HG03520 (cell line): Measurements from ENCODE around the gene PDGFRB.

Experiments used
- ATAC-seq: cut with Tn5 transposase; IDR thresholded peaks from one replicate; pipeline ENCODE4 v1.9.1; 2021; ENCODE audit warnings: mild to moderate bottlenecking, moderate library complexity; ENCODE audit not compliant: unreplicated experiment

The PDGFRB gene

DNA sequence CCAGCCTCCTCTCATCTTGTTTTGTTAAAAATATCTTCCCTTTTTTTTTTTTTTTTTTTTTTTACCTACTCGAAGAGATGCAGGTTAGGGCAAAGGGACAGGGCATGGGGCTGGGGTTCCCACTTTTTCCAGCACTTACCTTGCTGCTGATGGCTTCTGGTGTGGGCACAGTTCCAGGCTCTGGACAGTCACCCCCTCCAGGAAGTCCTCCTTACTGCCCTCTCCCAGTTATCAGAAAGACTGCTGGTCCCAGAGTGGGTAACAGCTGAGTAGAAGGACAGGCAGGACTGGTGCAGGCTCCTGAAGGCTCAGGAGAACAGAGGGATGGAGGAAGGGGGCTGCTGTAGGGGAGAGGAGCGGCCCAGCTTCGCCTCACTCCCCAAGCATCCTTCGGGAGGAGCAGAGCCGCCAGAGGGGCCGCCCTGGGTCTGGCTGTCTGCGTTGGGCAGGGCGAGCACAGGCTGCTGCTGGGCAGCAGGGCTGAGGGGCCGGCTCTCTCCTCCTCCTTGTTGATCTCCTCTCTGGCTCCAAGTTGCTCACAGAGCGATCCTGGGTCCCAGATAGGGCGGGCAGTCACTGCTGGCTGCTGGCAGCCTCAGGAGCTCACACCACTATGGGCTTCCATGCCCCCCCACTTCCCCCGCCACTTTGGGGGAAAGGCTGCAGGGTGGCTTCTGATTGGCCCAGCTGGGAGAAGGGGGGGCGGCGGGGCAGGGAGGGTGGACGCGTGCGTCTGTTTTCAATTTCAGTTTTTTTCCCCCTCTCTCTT is at the start of gene PDGFRB:
TSS of gene PDGFRB (minus strand) at position 588 of the 769 bp plus-strand sequence. CDS start 18,798 bp downstream, outside the sequence.
- no peak for ATAC-seq

DNA sequence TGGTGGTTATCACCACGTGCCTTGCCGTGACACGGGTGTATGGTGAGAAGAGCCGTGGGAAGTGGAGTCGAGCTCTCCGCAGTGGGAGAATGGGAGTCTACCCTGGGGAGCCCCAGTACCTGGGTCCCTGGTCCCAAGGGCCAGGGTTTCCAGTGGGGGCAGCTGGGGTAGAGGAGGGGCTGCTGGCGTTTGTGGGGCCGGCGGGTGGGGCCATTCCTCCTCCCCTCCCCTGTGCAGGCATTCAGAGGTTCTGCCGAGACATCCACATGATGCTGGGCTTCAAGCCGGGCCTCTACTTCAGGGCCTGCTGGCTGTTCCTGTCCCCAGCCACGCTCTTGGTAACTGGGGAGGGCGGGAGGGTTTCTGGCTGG is 48.9 kb upstream of the PDGFRB start:
- no peak for ATAC-seq

DNA sequence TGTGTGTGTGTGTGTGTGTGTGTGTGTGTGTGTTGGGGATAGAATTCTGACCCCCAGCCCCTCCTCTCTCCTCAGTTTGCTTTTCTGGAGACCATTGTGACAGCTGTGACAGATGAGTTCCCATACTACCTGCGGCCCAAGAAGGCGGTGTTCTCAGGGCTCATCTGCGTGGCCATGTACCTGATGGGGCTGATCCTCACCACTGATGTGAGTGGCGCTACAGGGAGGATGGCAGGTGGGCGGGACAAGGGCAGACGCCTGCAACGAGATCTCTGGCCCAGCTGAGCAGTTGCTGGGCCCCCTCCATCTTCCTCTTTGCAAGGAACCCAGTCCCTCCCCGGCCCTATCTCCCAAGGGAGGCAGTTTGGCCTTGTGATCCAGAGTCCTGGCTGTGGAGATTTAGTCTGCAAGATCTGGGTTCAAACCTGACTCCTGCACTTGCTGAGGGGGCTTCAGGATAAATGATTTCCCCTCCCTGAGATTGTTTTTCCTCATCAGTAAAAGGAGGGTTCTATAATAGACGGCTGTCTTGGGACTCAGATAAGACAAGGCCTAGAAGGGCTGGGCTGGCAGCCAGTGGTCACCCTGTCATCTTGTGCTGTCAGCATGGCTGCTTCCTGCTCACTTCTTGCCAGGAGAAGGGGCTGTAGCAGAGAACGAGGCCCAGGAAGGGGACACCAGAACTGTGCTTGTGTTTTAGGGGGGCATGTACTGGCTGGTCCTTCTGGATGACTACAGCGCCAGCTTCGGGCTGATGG is 48.4 kb upstream of the PDGFRB start:
- no peak for ATAC-seq

DNA sequence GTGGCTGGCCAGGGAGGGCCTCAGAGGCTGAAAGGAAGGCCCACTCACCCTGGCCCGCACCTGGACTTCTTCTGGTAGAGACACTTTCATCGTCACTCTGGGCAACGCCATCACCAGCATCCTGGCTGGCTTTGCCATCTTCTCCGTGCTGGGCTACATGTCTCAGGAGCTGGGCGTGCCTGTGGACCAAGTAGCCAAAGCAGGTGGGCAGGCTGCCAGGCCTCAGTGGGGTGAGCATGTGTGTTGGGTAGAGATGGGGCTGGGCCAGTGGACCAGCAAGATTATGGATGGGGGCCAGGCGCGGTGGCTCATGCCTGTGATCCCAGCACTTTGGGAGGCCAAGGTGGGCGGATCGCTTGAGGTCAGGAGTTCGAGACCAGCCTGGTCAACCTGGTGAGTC is 46.9 kb upstream of the PDGFRB start:
- ATAC-seq, result no peak

DNA sequence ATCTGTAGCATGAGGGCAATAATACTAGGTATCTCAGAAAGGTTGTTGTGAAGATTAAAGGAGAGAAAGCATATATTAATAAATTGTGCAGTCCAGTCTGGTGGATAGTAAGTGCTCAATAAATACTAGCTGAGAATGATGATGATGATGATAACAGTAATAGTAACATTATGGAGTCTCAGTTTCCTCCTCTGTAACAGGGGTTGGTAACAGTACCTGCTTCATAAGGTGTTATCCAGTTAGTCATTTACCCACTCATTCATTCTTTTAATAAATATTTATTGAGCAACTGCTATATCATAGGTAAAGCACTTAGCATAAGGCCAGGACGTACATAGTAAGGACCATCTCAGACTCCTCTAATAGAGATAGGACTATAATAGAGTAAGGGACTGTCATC is 41.8 kb upstream of the PDGFRB start:
- ATAC-seq, result no peak

DNA sequence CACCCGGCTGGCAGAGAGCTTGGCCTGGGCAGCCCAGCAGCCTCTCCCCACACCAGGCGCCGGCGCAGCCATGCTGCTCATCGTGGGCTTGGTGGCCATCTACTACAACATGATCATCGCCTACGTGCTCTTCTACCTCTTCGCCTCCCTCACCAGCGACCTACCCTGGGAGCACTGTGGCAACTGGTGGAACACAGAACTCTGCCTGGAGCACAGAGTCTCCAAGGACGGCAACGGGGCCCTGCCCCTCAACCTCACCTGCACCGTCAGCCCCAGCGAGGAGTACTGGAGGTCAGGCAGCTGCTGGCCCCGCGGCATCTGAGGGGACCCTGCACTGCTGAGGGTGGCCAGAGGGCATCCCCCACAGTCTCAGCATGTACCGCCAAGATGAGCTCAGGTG is 41.3 kb upstream of the PDGFRB start:
- ATAC-seq, result no peak

DNA sequence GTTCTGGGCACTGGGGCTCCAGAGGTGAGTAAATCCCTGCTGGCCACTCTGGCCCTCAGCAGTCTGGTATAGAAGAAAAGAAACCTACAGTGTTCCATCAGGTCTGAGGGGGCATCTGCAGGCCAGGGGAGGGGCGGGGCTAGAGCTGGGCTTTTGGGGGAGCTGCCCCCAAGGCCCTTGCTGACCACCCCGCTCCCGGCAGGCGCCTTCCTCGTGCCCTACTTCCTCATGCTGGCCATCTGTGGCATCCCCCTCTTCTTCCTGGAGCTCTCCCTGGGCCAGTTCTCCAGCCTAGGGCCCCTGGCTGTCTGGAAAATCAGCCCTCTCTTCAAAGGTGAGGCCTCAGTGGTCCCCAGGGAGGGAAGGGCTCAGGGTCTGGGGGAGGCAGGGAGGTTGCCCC is 40.9 kb upstream of the PDGFRB start:
- no peak for ATAC-seq

DNA sequence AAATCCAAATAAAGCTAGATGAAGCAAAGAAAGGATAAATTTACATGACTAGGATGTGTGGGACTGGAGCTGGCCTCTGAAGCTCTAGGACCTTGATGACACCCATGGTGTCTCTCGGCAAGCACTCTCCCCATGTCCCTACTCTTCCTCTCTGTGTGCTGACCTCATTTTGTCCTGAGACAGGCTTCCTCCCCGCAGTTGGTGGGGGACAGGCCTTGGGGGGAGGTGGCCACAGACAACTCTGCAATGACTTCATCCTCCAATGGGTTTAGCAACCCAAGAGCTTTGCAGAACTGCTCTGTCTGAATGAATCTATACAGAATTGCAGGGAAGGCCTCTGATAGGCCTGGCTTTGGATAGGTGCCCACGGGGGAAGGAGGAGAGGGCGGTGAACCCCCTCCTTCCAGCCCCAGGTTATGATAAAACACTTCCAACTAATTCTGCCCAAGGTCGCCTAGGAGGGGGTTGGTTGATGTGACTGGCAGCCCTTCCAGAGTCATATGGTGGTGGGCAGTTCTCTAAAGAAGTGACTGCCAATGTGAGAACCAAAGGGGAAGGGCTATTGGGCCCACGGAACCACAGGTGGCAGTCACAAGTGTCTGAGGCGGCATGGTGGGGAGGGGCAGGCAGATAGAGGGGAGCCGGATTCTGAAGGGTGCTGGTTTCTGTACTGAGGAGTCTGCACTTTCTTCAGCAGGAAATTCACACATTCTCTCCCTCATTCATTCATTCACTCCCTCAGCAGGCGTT is 40.3 kb upstream of the PDGFRB start:
- no peak for ATAC-seq

DNA sequence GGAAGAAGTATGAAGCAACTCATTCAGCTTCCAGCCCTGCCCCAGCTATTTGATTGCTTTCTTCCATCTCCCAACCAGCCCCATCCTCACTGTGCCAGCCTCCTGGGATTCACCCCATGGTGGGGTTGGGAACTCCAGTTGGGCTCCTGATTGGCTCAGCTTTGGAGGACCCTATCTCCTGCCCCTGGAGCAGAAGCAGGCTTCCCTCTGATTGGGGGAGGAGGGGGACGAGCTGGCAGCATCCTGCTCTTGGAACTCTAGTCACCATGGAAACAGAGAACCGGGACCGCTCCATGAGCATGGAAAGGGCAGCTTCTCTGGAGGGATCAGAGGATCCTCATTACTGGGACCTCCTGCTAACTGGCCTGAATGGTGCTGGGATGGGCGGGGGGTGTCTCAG is 36.8 kb upstream of the PDGFRB start:
- no peak for ATAC-seq

DNA sequence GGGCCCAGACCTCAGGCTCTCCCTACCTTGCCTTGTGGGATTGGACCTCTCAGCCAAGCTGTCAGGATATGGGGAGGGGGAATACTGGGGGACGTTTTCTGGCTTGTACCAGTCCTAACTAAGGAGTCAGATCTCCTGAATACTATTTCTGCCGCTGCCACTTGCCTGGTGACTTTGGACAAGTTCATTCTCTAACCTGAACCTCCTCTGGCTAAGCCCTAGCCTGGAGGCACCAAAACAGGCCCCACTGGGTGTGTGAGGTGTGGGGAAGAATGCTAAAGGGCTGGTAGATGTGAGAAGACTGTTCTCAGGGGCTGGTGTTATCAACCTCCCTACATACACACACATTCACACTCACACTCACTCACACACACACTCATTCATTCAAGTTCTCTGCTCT is 35.3 kb upstream of the PDGFRB start:
- ATAC-seq, result no peak

DNA sequence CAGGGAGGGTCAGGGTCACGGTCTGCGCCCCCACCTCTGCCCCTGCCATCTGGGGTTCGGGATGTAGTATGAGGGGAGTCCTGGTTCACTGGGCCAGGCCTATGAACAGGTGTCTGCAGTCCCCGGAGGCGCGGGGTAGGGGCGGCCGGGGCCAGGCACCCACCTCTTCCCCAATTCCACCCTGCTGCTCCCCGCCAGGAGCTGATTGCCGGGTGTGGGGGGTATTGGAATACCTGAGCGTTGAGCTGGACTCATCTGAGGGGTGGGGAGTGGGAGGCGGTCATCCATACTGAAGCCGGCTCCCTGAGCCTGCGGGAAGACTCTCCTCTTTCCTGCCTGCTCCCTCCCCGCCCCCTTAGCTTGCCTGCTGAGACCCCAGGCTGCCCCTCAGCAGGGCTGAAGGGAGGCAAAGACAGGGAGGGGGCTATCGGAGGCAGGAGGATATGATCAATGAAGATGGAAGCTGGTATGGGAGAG is 34.9 kb upstream of the PDGFRB start:
- ATAC-seq, result no peak

DNA sequence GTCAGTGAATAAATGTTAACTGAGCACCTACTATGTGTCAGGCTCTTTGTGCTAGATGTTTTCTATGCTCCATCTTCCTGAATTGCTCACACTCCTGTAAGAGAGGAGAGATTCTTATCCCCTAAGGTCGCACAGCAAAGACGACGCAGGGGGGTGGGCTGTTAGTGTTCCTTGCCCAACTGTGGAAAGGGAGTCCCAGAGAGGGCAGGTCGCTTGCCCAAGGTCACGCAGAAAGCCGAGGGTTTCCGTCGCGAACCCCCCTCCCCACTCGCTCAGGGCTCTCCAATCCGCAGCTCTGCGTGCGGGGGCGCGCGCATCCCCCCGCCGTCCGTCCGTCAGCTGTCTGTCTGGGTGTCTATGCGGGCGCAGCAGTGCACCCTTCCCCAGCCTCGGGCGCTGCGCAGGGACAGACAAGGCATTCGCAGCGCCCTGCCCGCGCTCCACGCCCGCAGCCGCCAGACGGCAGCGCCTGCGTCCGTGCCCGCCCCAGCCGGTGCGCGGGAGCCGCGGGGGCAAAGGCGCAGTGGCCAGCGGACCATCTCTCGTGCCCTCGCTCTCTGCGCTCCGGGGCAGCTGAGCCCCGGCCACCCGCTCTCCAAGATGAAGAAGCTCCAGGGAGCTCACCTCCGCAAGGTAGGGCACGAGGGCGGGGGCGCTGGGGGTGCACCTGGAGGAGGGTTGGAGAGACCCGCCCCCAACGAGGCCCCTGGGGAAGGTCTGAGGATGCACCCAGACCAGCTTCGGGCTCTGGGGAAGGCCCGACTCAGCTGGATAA is 34.3 kb upstream of the PDGFRB start, which contains the start of gene SLC6A7:
TSS of gene SLC6A7 (plus strand) at position 335 of the 775 bp plus-strand sequence. CDS start at position 601, 266 bp downstream.
- no peak for ATAC-seq

DNA sequence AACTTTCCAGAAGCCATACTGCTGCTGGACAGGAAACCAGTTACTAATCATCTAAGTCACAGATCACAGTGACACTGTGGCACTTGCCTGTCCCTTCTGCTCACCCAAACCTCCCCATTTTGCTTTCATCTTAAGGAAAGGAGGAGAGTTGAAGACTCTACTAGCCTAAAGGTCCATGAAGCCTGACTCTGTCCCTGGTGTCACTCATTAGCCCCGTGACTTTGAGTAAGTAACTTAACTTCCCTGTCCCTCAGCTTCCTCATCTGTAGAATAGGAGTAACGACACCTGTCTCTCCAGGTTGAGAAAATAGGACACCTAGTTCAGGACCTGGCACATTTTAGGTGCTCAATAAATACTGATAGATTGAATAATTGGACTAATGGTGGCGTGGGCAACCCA is 33.7 kb upstream of the PDGFRB start:
- no peak for ATAC-seq

DNA sequence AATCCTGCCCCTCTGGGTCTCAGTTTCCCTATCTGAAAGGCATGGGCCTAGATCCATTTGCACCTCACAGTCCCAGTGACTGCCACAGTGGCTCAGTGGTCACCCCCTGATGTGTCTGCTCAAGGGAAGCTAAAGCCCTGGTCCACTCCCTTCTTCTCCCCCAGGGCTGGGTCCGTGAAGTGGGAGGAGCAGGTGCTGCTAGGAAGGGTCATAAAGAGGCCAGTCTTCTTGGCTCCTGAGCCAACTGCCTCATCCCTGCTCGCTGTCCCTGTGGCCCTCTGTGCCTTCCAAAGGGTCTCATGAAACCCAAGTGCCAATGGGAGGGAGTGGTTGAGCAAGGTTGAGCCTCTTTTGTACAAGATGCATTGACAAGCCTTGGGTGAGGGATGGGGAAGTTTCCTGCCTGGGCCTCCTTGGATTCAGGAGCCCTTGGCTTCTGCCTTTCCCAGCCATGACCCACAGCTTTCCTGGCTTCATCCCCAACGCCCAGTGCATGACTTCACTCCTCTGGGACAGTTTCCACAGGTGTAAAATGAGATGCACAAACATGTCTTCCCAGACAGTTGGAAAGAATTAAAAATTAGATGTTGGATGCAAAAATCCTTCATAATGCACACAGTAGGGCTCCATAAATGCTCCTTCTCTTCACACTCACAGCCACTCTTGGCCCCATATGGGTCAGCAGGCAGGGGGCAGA is 32.6 kb upstream of the PDGFRB start:
- no peak for ATAC-seq

DNA sequence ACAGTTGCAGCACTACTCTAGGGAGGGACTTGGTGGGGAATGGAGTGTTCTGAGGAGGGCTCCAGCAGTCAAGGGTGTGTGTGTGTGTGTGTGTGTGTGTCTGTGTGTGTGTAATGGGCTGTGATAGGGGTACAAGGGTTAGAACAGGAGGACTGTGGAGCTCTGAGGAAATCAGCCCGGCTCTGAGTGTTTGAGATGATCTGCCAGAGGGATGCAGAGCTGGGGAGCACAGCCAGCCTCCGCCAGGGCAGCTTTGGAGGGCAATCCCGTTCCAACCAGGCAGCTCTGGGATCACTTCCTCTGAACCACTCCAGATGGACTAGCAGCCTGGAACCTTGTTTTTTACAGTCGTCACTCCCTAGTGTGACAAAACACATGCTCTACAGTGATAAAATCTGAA is 31.3 kb upstream of the PDGFRB start:
- no peak for ATAC-seq

DNA sequence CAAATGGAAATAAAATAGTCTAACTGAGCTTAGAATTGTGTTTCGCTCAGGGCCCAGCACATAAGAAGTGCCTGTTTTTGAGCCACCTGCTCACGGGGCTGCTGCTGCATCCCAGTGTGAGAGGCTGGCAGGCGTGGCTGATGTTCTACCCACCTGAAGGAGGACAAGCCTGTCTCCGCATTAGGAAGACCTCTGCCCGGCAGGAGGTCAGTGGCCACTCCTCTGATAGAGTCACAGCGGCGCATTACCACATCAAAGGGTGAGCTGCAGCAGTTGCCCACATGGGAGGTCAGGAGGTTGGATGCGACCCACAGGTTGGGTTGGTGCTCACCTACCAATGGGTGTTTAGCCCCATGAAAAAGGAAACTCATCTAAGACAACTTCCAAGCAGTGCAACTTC is 30.5 kb upstream of the PDGFRB start:
- no peak for ATAC-seq

DNA sequence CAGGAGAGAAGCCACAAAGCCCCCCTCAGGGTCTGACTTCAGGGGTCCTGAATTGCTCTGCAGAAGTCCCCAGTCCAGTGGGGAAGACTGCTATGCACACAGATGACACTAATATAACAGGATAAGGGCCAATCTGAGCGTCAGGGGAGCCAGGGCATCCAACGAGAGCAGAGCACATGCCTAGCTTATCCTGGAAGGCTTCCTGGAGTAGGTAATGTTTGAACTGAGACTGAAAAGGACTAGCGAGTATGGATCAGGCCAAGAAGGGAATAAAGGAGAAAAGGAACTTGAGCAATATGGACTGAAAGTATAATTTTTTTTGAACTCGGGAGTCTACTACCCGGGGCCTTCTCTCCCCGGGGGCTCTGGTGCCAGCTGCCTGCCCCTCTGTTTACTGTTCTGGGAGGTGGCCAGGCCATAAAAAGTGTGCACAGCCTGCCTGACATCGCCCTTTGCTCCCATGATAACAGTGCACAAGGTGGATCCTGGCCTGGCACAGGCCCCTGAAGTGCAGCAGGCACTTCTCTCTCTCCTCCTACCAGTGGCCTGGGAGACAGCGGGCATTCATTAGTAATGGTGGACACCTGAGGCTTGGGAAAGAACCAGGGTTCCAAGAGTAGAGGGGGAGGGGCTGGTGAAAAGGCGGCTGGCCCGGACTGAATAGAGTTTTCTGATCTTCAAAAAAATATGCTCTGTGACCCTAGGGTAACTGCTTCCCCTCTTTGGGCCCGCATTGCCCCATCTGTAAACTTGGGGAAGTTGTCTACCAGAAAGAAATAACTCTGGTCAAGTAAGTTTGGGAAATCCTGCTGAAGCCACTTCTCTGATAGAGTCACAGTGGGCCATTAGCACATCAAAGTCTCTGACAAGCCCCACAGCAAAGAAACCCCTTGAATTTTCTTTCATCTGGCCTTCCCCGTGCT is 29.6 kb upstream of the PDGFRB start:
- ATAC-seq, result no peak

DNA sequence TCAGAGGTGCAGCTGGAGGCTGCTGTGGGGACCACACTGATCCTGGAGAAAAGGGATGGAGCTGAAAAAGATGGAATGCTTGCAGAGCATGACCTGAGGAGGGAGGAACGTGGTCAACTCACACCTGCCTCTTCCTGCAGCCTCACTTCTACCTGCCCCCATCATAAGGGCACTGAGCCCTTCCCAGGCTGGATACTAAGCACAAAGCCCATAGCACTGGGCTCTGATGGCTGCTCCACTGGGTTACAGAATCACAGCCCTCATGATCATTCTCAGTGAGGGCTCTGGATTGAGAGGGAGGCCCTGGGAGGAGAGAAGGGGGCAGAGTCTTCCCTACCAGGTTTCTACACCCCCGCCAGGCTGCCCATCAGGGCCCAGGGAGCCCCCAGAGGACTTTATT is 28.4 kb upstream of the PDGFRB start:
- ATAC-seq, result no peak

DNA sequence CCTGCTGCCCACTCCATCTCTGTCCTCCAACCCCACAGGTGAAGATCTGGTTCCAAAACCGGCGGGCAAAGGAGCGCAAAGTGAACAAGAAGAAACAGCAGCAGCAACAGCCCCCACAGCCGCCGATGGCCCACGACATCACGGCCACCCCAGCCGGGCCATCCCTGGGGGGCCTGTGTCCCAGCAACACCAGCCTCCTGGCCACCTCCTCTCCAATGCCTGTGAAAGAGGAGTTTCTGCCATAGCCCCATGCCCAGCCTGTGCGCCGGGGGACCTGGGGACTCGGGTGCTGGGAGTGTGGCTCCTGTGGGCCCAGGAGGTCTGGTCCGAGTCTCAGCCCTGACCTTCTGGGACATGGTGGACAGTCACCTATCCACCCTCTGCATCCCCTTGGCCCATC is 27.8 kb upstream of the PDGFRB start:
- no peak for ATAC-seq
